GM03348 (cell line): Measurements from ENCODE around the gene STRN4.
A peak's percentile ranks its signal among the peaks of the same experiment; 100 is the strongest.

Experiments used
- DNase-seq: peaks from one replicate; pipeline ENCODE4 v3.0.0; 2012; ENCODE audit warnings: low spot score

The STRN4 gene

DNA sequence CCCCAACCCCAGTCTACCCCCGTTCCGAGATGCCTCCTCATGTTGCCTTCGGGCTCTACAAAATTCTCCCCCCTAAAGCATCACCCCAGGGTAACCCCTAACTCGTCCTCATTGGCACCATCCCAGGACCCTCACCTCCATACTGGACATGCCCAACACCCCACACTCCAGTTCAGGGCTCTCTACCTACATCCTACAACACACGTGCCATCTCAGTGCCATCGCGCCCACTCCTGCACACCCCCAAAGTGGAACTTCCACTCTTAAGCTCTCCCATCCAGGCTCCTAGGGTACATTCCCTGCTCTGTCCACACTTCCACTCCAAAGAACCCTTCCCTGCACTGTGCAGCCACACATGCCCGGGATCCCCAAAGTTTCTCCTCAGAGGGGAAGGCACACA lies 1.2 kb downstream of the STRN4 start:
- DNase-seq: peak; percentile 28

DNA sequence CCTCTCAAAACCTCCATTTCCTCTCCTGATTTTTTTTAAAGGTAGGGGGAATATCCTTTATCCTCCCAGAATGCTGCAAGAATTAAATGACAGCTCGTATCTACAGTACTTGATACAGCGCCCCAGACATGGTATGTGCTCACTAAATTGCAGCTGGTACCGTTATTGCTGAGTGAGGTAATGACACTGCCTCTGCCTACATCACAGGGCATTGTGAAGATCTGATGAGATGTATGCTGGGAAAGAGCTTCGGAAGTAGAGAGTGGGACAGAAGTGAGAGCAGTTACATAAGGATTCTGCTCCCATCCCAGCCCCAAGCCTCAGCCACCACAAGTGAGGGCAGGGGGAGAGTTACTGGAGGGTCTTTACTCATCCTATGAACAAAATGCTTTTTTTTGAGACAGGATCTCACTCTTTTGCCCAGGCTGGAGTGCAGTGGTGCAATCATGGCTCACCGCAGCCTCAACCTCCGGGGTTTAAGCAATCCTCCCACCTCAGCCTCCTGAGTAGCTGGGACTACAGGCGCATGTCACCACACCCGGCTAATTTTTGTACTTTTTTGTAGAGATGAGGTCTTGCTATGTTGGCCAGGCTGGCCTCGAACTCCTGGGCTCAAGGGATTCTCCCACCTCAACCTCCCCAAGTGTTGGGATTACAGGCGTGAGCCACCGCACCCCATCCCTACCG lies 2.1 kb downstream of the STRN4 start:
- DNase-seq: no peak

DNA sequence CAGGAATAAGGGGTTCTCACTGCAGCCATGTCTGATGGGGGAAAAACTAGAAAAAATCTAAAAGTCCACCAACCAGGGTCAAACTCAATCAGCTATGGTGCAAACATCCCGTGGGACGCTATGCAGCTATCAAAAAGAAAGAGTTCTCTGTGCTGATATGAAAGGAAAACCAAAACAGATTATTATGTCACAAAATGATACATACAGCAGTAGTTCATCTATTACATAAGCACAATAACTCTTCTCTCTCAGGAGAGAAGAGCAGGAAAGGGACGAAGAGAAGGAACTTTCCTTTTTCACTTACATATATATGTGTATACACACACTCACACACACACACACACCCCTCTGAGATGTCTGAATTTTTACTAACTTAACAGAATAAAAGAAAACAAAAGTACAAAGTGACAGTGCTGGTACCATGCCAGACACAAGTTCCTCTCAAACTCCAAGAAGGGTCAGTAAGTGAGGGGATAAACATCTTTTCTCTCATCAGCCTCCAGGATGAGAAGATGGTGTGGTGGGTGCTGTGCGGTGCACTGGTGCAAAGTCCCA lies 3.2 kb downstream of the STRN4 start:
- DNase-seq: no peak

DNA sequence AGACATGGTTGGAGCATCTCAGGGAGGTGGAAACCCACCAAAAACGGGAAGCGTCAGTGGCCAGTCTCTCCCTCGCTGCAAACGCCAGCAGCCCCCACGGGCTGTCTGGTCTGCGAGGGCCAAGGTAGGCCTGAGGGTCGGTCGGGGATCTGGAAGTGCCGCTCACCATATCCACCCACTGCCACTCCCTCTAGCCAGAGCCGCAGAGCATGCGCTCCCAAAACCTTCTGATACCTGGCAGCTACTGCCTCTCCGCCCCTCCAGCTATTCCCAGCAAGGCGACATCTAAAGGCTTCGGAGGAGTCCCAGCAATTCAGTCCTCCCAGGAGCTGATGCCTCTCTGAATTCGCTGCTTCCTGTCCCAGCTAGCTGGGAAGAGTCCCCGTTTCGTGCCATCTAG lies 4.8 kb downstream of the STRN4 start:
- DNase-seq: no peak

DNA sequence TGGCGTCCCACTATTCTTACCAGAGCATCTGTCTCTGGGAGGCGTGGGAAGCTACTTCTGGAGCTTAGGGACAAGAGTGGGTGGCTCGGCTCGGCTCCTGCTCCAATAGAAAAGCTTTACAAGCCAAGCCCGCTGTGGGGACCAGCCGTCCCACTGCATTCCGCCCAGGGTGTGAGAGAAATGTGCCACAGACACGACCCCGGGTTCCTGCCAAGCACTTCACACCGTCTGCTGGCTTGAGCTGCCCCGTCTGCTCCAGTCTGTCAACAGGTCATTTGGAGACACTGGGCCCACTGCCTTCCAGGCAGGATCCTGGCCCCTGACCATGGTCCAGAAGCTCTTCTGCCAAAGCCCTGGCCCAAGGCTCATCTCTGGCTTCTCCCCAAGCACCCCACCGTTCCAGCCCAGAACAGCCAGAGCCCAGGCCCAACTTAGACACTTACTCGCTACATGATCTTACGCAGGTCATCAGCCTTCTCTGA lies 6.9 kb downstream of the STRN4 start:
- no peak for DNase-seq

DNA sequence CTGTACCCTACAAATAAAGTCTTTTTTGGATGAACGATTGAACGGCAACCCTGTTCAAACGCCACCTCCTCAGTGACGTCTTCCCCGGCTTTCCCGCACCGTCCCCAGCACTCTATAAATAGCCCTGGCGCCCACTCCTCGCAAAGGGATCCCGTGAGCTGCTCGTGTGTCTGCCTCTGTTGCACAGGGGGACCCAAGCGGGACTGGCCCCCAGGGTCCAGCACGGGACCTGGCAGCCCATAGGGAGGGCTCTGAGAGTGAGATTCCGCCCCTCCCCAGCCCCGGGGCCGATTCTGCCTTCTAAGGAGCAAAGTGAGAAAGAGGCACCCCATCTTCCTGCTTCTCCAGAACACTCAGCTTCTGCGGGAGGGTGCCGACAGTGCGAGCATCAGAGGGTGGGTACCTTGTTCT lies 8.5 kb downstream of the STRN4 start:
- DNase-seq: no peak

DNA sequence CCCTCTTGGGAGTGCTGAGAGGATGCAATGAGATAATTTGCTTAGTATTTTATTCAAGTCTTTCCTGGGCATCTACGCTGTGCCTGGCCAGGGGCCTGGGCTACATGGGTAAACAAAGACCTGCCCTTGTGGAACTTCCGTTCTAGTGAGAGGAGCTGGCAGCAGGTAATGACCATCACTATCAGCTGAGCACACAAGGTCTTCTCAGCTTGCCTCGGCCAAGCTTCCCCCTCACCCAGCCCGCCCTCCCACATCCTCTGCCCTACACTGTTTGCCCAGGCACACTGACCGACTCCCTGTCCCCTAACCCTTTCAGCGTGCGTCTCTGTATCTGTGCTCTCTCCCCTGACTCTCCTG lies 9.0 kb downstream of the STRN4 start:
- no peak for DNase-seq

DNA sequence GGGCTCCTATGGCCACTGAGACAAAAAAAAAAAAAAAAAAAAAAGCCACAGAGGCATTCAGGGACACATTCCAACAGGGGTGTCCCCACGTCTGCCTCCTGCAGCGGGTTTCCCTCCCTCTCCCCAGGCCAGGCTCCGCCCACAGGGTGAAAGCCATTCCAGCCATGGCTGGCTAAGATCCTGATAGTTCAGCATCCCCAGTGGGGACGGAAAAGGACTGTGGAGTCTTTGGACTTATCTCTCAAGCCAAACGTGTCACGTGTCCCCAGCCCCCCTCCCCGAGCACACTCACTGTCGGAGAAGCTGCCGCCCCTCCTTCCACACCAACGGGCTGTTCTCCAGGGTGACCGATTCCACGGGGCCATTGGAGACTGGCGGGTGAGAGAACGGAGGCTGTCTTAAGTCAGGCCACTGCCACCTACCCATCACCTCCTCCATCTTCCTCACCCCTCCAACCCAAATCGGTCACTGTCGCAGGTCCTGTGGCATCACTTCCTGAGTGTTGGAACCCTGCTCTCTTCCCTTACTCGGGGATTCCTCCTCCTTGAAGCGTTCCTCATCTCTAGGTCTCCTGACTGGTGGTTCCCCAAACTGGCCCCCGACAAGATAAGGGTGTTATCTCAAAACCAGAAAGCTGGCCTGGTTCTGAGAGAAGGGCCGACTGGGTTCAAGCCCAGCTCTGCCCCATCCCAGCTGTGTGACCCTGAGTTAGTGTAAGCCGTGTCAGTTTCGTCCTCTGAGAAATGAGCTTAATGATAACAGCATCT lies 9.5 kb downstream of the STRN4 start:
- DNase-seq: no peak

DNA sequence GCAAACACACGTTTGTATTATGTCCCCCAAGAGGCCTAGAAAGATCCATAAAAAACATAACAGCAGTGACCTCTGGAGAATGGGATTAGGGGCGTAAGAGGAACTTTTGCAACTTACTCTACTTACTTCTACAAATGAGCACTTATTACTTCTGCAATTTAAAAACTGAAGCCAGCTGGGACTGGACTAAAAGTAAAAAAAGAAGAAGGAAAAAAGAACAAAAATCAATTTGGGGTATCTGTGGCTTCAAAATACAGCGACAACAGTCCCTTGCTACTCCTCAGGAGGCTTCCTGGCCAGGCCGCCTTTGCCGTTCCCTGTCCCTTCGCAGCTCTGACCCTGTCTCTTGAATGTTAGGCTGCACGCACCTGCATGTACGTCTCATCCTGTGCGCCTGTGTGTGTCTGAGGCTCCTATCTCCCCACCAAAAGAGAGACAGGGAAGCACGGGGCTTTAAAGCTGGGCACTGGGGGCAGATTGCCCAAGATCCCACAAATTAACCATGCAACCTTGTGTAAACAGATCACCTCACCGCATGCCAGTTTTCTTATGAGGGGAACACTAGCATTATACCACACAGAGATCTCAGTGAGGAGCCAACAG lies 12.5 kb downstream of the STRN4 start:
- no peak for DNase-seq

DNA sequence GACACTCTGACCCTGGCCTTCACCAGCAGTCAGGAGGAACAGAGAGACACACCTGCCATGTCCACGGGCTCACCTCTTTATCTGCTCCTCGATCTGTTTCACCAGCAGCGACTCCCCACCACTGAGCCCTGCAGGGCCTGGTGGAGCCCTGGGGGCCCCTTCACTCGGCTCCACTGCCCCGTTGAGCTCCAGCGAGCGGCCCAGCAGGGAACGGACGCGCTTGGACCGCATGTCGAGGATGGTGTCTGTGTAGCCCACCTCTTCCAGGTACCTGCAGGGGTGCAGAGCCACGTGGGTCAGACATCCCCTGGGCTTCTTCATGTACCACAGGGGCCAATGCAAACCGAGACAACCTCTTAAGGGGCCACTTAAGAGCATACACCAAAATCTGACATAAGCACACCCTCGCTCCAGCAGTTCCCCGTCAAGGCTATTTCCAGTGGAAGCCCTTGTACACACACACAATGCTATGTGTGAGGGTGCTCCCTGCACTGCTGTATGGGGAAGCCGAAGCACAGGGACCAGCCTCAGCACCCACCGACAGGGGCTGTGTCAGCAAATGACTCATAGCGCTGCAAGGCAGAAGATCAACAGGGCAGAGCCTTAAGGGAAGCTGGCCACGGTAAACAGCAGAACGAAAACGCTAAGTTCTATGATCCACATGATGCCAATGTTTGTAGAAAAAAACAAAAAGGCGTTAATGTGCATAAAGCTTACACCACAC lies 13.1 kb downstream of the STRN4 start:
- DNase-seq: no peak

DNA sequence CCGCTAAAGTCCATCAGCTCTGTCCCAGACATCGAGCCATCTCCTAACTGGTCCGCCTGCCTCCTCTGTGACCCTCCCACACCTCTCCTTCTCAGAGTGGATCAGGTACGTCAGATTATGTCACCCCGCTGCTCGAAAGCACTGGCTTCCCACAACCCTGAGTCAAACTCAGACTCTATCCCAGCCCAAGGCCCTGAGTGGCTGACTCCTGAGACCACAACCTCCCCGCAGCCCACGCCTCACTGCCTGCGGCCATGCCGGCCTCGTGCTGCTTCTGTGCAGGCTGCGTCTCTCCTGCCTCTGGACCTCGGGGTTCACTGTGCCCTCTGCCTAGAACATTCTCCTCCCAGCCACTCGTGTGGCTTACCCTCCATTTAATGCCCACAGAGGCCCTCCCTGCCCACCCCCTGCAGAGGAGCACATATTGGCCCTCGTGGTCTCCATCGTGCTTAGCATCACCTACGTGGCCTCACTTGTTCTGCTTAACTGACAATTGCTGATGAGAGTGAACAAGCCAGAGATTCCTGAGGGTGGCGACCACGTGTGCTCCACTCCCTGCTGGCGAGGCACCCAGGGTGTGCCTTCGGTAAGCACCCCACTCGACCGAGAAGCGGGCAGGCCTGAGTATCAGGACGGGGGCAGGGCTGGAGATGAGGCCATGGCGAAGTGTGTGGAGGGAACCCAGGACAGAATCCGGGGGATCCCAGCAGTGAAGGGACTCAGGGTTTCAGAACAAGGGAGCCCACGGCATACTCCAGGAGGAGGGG lies 13.9 kb downstream of the STRN4 start:
- no peak for DNase-seq

DNA sequence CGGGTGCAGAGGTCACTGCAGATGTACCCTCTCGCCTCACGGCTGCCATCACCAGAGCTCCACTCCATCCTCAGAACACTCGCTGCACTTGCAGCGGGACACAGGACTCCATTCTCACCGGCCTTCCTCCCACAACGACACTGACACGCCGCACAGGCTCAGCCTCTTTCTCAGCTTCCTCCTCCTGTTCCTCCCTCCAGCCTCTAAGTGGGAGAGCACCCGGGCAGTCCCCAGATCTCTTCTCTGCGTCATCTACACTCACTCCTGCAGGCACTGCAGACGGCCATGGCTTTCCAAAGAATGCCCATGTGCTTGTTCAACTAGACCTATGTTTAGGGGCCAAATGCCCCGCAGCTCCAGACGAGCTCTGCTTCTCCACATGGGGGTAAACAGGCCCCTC lies 14.7 kb downstream of the STRN4 start:
- DNase-seq: no peak

DNA sequence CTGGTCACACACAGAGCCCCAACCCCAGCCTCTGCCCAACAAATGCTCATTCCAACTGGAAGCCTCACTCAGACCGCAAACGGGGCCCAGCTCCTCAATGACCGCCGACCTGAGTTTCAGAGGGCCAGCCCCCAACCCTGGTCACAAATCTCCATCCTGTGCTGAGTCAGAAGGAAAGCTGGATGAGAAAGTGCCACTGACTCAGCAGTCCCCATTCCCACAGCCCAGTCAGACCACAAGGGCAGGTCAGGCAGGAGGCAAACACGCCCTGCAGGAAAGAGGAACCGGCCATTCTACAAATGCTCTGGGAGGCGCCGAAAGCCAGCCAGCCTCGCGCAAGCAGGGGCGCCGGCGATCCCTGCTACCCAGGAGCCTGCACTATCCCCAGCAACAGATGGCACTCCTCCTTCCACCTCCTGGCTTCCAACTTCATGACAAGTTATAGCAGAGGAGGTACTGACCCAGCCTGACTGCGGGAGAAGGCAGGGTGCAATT lies 15.2 kb downstream of the STRN4 start:
- DNase-seq: peak; percentile 64

DNA sequence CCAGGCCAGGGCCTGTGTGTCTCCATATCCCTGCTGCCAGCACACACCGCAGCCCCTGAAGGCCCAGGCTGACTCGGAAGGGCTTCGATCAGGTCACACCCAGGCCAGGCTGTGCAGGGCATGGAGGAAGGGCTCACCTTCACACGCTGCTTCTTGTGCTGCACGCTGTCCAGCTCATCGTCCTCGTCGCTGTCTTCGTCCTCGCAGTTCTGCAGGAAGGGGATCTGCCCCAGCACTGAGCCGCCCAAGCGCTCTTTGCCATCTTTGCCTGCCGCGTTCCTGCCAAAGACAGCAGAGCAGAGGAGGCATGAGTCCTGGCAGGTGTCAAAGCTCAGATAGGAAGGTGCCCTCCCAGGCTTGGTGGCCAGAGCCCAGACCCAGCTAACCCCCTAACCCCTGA lies 15.7 kb downstream of the STRN4 start:
- no peak for DNase-seq

DNA sequence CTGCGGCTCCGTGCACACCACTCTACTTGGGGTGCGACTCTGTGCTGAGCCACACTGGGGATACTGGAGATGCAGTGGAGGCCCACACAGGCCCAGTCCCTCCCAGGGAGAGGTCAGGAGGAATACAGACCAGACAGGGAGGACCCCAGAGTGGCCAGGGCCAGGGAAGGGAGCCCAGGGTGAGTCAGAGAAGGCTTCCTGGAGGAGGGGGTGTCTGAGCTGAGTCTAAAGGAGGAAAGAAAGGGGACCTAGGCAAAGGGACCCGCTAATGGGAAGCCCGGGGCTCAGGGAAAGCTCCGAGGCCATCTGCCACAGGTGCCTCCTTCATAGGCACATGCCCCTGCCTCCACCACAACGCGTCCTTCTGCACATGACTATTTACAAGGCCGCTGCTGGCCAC lies 16.1 kb downstream of the STRN4 start:
- DNase-seq: no peak

DNA sequence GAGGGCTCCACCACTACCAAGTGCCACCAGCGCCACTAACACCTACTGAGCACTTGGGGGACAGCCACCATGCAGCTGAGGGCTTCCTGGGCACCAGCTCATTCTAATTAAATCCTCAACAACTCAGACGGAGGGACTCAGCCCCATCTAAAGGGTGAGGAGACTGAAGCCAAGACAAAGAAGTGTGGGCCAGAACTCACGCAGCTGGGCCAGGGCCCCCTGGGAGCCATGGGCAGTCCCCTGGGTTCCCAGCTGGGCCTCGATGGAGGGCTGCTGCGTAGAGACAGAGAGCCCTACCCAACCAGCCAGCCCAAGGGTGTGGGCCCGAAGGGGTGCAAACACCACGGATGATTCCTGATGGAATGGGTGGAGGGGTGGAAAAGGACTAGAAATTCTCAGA lies 16.6 kb downstream of the STRN4 start:
- DNase-seq: no peak

DNA sequence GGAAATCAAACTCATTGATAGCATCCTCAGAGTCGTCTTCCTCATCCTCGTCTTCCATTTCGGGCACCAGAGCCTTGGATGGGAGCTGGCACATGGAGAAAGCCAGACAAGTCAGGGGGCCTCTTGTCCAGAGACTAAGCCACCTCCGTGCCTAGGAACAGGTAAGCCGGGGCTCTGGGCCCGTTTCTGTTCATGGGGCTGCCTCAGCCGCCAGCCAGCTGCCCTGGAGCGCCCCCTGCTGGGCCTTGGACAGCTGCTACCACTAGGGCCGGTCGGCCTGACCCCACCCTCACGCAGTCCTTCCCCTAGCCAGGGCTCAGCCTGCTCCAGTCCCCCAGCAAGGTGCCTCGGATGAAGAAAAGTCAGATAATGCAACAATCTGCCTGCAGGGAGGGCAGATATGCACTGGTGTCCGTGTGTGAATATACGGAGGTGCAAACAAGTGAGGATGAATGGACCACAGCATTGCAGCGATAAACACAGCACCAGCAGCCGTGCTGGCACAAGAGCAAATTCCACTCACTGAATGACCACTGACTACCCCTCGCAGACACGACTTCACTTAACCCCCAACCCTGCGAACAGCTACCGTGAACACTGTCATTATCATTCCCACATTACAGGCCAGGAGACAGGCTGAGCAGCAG lies 17.4 kb downstream of the STRN4 start:
- DNase-seq: peak; percentile 89

DNA sequence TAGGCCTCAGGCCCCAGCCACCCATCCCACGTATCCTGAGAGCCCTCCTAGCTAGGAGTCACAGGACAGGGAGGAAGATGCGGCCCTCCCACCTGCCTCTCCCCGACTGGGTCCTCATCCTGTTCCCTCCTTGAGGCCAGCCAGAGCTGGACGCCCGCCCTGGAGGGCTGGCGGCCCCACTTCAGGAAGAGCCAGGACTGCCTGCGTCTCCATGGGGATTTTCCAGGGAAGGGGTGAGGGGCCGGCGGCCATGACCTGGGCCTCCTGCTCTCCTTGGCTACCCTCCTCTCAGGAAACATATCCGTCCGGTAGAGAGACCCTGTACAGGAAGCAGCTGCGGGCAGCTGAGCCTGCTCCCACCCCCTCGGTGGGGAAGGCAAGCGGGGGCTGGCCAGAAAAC lies 18.0 kb downstream of the STRN4 start:
- no peak for DNase-seq

DNA sequence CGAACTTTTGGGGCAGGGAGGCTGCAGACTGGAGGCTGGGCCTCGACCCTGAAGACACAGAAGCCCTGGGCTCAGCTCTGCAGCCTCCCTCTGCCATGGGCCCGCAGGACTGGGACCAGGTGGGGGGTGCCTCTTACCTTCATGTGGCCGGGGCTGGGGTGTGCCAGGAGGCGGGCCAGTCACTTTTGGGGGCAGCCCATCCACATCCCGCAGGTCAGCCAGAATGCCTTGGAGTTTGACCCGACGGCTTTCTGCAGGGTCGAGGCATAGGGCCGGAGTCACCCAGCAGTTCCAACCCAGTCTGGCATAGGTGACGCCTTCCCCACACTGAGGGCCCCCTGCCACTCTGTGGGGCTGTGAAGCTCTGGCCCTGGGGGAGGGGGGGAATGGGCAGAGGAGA lies 18.5 kb downstream of the STRN4 start:
- no peak for DNase-seq

DNA sequence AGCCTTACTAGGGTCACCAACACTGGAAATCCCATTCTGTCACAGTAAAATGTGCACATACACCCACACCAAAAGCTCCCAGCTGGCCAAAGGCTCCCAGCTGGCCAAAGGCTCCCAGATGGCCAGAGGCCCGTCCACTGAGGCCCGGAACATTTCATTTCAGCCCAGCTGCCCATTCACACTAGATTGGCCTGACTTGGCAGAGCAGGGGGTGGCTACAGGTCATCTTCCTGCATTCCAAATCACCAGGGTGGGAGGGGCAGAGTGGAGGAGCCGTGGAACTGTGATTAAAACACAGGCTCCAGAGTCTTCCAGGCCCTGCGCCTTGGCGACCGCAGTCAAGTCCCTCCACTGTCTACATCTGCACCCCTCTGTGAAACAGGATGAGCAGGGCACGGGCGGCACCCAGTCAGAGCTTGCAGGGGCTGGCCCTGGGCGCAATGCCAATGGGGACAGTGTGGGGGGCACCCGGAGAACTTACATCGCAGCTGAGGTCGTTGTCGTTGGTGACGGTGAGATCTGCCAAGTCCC lies 19.2 kb downstream of the STRN4 start:
- DNase-seq: no peak

DNA sequence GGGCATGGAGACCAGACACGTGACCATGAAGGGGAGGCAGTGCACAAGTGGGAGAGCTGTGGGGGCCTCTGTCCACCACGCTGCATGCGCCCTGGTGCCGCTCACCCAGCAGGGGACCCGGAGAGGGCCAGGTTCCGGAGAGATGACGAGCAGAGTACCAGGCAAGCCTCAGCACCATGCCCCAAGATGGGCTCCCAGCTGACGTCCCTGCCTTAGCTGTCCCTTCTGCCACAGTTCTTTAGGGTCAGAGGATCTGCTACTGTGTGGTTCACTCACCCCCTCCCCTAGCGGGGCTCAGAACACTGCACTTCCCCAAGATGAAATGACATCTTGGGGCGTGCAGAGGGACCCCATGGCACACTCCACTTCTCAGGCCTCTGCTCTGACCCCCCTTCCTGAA lies 19.7 kb downstream of the STRN4 start:
- DNase-seq: no peak
